ENCODE results near the gene SZT2.
A peak's percentile ranks its signal among the peaks of the same experiment; 100 is the strongest.

SZT2 gene

GRCh38 chr1:43354936-43355335 is 34.8 kb upstream of the SZT2 start:
- H3K27me3 ChIP-seq (ENCODE audit: control insufficient read depth, insufficient read depth, low read length), result no peaks in the 10 kb centered on the region
- no peak overlapping the region for H2AFZ ChIP-seq
- no peaks in the 10 kb centered on the region for H3K36me3 ChIP-seq (ENCODE audit: control insufficient read depth, insufficient read depth, low read length)
- H3K79me2 ChIP-seq, result no peaks in the 10 kb centered on the region
- no peaks in the 10 kb centered on the region for H3K4me1 ChIP-seq
- H3K9me3 ChIP-seq (ENCODE audit: control insufficient read depth, low read length), result no peaks in the 10 kb centered on the region
- H3K4me3 ChIP-seq (ENCODE audit: low read depth, low read length), result no peak overlapping the region
- no peak overlapping the region for H3K4me2 ChIP-seq (ENCODE audit: low read length)
- TF ChIP-seq CTCF (IDR thresholded peaks at IDR 0.05), result no peak
- no peak overlapping the region for H3K9ac ChIP-seq
- H3K27ac ChIP-seq, result no peak overlapping the region

GRCh38 chr1:43357251-43357650 is 32.4 kb upstream of the SZT2 start:
- Histone ChIP-seq H3K36me3 (ENCODE audit: control insufficient read depth, insufficient read depth, low read length) (no peaks in the 10 kb centered on the region), H3K27me3 (ENCODE audit: control insufficient read depth, insufficient read depth, low read length) (no peaks in the 10 kb centered on the region), H3K79me2 (no peaks in the 10 kb centered on the region), H3K4me1 (no peaks in the 10 kb centered on the region), H2AFZ (no peak overlapping the region), H3K9me3 (ENCODE audit: control insufficient read depth, low read length) (no peaks in the 10 kb centered on the region), H3K9ac (no peak overlapping the region), H3K4me2 (ENCODE audit: low read length) (no peak overlapping the region), H3K27ac (no peak overlapping the region), H3K4me3 (ENCODE audit: low read depth, low read length) (no peak overlapping the region)
- no peak for TF ChIP-seq CTCF (IDR thresholded peaks at IDR 0.05)

DNA sequence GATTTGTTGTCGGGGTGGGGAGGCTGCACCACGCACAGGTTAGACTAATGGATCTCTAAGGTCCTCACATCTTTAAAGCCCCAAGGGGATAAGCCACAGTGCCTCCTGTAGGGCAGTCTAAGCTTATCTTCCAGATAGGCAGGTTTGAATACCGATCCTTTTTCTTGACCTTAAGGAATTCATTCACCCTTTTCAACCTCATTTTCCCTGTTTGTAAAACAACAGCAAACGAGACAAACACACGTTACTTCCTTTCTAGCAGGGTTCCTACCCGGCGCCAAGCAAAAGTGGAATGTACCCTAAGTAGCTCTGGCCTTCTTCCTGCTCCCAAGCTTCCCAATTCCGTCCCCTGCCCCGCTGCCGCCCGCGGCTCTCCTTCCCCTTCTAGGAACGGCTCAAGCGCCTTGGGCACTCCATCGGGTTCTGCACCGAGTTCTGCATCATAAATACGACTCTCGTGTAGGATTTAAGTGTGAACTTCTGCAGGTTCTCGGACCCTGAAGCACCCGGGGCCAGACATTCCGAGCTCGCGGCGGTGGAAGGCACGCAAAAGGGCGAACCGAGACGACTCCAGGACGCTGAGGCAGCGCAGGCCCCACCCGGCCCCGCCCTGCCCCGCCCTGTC is 31.5 kb upstream of the SZT2 start:
- H3K79me2 ChIP-seq, result no peaks in the 10 kb centered on the region
- no peaks in the 10 kb centered on the region for H3K4me1 ChIP-seq
- H3K36me3 ChIP-seq (ENCODE audit: control insufficient read depth, insufficient read depth, low read length), result no peaks in the 10 kb centered on the region
- H3K9me3 ChIP-seq (ENCODE audit: control insufficient read depth, low read length), result no peaks in the 10 kb centered on the region
- H3K9ac ChIP-seq, result no peak overlapping the region
- no peak for TF ChIP-seq CTCF (IDR thresholded peaks at IDR 0.05)
- H2AFZ ChIP-seq, result peak overlapping the region; percentile 97
- H3K4me2 ChIP-seq (ENCODE audit: low read length), result peak overlapping the region; percentile 99
- H3K4me3 ChIP-seq (ENCODE audit: low read depth, low read length), result peak overlapping the region; percentile 90
- no peaks in the 10 kb centered on the region for H3K27me3 ChIP-seq (ENCODE audit: control insufficient read depth, insufficient read depth, low read length)
- H3K27ac ChIP-seq, result peak overlapping the region; percentile 77

- no peak within 1 kb of the TSS for H3K9ac ChIP-seq
- no peaks in the 10 kb centered on the region for H3K36me3 ChIP-seq (ENCODE audit: control insufficient read depth, insufficient read depth, low read length)
- H3K4me2 ChIP-seq (ENCODE audit: low read length), result peak within 1 kb of the TSS; percentile 99
- no peak for TF ChIP-seq CTCF (IDR thresholded peaks at IDR 0.05)
- H3K4me3 ChIP-seq (ENCODE audit: low read depth, low read length), result peak within 1 kb of the TSS; percentile 90
- H2AFZ ChIP-seq, result peak within 1 kb of the TSS; percentile 97
- H3K79me2 ChIP-seq, result no peaks in the 10 kb centered on the region
- H3K9me3 ChIP-seq (ENCODE audit: control insufficient read depth, low read length), result no peaks in the 10 kb centered on the region
- H3K27me3 ChIP-seq (ENCODE audit: control insufficient read depth, insufficient read depth, low read length), result no peaks in the 10 kb centered on the region
- peak within 1 kb of the TSS; percentile 77 for H3K27ac ChIP-seq
- no peaks in the 10 kb centered on the region for H3K4me1 ChIP-seq
Observed at GRCh38 chr1:43358746-43359693, 30.7 kb upstream of the SZT2 start, which contains the start of gene CDC20. Gene CDC20 (plus strand): TSS chr1:43358981. CDS start chr1:43359216, 235 bp downstream.
